Aorta (tissue), 5 donors: Measurements from ENCODE around the gene MTX1. TPM values are rescaled to one million over a fixed set of nuclear protein-coding genes. Genes with fewer than 3 reads are reported as not detected.

Experiments
- ATAC-seq: fragments of 200-7000 bp; cut with Tn5 transposase; one replicate; pipeline ENCODE4 v1.9.1; 2022; ENCODE audit warnings: moderate library complexity; ENCODE audit not compliant: low FRiP score
- DNase-seq, 2 donors: peaks; one replicate each; pipeline ENCODE4 v3.0.0-alpha.2; 2020
- H3K27ac ChIP-seq, 2 donors: one replicate each; pipeline ENCODE4 v1.5.1; 2013; ENCODE audit warnings: low read length in 2 of 2, mild to moderate bottlenecking in 2 of 2, moderate library complexity in 2 of 2, control low read depth in 1 of 2, inconsistent platforms in 1 of 2, low read depth in 1 of 2
- H3K27me3 ChIP-seq, 2 donors: one replicate each; pipeline ENCODE4 v1.6.1; 2013; ENCODE audit warnings: control low read depth in 1 of 2, low read length in 1 of 2, mild to moderate bottlenecking in 1 of 2, moderate library complexity in 1 of 2; ENCODE audit not compliant: insufficient read depth in 2 of 2, control insufficient read depth in 1 of 2
- H3K36me3 ChIP-seq, 2 donors: one replicate each; pipeline ENCODE4 v1.6.1; 2013; ENCODE audit warnings: control low read depth in 1 of 2, low read length in 1 of 2, mild to moderate bottlenecking in 1 of 2; ENCODE audit not compliant: insufficient read depth in 2 of 2, control insufficient read depth in 1 of 2
- H3K4me1 ChIP-seq, 2 donors: one replicate each; pipeline ENCODE4 v1.6.1; 2013; ENCODE audit warnings: low read length in 2 of 2, control low read depth in 1 of 2, mild to moderate bottlenecking in 1 of 2, moderate library complexity in 1 of 2; ENCODE audit not compliant: insufficient read depth in 2 of 2, control insufficient read depth in 1 of 2
- H3K4me3 ChIP-seq, 2 donors: one replicate each; pipeline ENCODE4 v1.5.1; 2013; ENCODE audit warnings: low read length in 2 of 2, control low read depth in 1 of 2, mild to moderate bottlenecking in 1 of 2
- H3K9me3 ChIP-seq: one replicate; pipeline ENCODE4 v1.6.1; 2013; ENCODE audit warnings: mild to moderate bottlenecking, low read length; ENCODE audit not compliant: control insufficient read depth
- WGBS, 2 donors: extraction: QIAGEN DNeasy Blood & Tissue Kit; methylation state at CpG; one replicate each; pipeline ENCODE4 v1.1.7; 2013; 5-methylcytosine and 5-hydroxymethylcytosine counted together
- intact Hi-C, 2 donors: fragments of 100-400 bp; cut with DNase I; formaldehyde crosslinking; loops; one replicate each; pipeline versions ENCODE4 v1.14.2 to v1.15.0; 2022
- polyA plus RNA-seq, 2 donors: library from polyadenylated mRNA; stranded (reverse); fragments of 200-250 nt; gene quantifications; one replicate each; pipeline ENCODE4 v1.2.3, GENCODE V29; 2013
- total RNA-seq, 2 donors: library from RNA; stranded (reverse); fragmentation: NEBNext Ultra II Directional; extraction: Animal tissue kit (Norgen Biotek cat#: 25700); gene quantifications; one replicate each; pipeline ENCODE4 v1.2.1, GENCODE V29; 2021
- donor health status: healthy with polysubstance abuse.
- donor health status: Bipolar disorder and iron deficiency.
- donor health status: DM: no; HTN: no; CAD: no.
- donor health status: DM: no; HTN: no; CAD: no.
- donor health status: DM: yes; HTN: yes; CAD: no.

The MTX1 gene
- total and polyA plus RNA-seq, 4 donors: 20.3 to 52.9 (median 23.8) TPM

GRCh38 chr1:155263067-155263466 lies 54.6 kb downstream of the MTX1 start:
- H3K36me3 ChIP-seq: peaks cover 2 to 10% of the 10 kb centered on the region in 2 donors
- 87 to 88% methylated on average over 11 of the region's 11 CpGs for WGBS, 2 donors
- no peak overlapping the region for H3K27ac ChIP-seq
- intact Hi-C loops: loop anchor here in 1 of 2 donors (5.0 kb wide), 1 partner anchor 59 kb away; the partner anchor contains the start of gene RUSC1
- ATAC-seq (no peak), DNase-seq (no peak)
- no peaks in the 10 kb centered on the region for H3K27me3 ChIP-seq
- H3K4me1 ChIP-seq: no peaks in the 10 kb centered on the region
- H3K9me3 ChIP-seq: no peaks in the 10 kb centered on the region
- no peak overlapping the region for H3K4me3 ChIP-seq

Other genes starting within 250 kb of the MTX1 start
- 10 to 100 TPM; 17.3 to 23.6 TPM for gene PYGO2, start 246.9 kb upstream of the MTX1 start, total RNA-seq
- 10 to 100 TPM; 11.6 to 16.6 TPM for gene PYGO2, start 246.9 kb upstream of the MTX1 start, polyA plus RNA-seq
- 100 to 1,000 TPM; 165 to 182 TPM for gene SHC1, start 237.9 kb upstream of the MTX1 start, total RNA-seq
- 100 to 1,000 TPM in 1 of 2 donors, 10 to 100 TPM in 1; 39.1 to 179 TPM for gene SHC1, start 237.9 kb upstream of the MTX1 start, polyA plus RNA-seq
- gene CKS1B, start 234.0 kb upstream of the MTX1 start, total RNA-seq: 10 to 100 TPM; 19.3 to 25.5 TPM
- gene CKS1B, start 234.0 kb upstream of the MTX1 start, polyA plus RNA-seq: 10 to 100 TPM; 38.9 to 58.9 TPM
- 10 to 100 TPM; 14.5 to 17.6 TPM for gene FLAD1, start 225.4 kb upstream of the MTX1 start, total RNA-seq
- 10 to 100 TPM; 23.8 to 24.2 TPM for gene FLAD1, start 225.4 kb upstream of the MTX1 start, polyA plus RNA-seq
- gene LENEP, start 215.1 kb upstream of the MTX1 start, total RNA-seq: not detected
- not detected for gene LENEP, start 215.1 kb upstream of the MTX1 start, polyA plus RNA-seq
- gene ZBTB7B, start 205.9 kb upstream of the MTX1 start, total RNA-seq: 10 to 100 TPM; 46.4 to 71.1 TPM
- gene ZBTB7B, start 205.9 kb upstream of the MTX1 start, polyA plus RNA-seq: 10 to 100 TPM; 23.3 to 32.8 TPM
- gene DCST2, start 174.9 kb upstream of the MTX1 start, total RNA-seq: 1 to 10 TPM in 1 of 2 donors, under 1 TPM in 1; 0.75 to 1.8 TPM
- gene DCST2, start 174.9 kb upstream of the MTX1 start, polyA plus RNA-seq: 1 to 10 TPM in 1 of 2 donors, under 1 TPM in 1; 0.25 to 5.6 TPM
- under 1 TPM in 1 of 2 donors, not detected in 1; 0.26 TPM for gene DCST1, start 174.9 kb upstream of the MTX1 start, total RNA-seq
- not detected for gene DCST1, start 174.9 kb upstream of the MTX1 start, polyA plus RNA-seq
- 100 to 1,000 TPM; 129 to 180 TPM for gene ADAM15, start 157.4 kb upstream of the MTX1 start, total RNA-seq
- 10 to 100 TPM; 17.3 to 89.3 TPM for gene ADAM15, start 157.4 kb upstream of the MTX1 start, polyA plus RNA-seq
- 1 to 10 TPM; 3.0 to 5.7 TPM for gene EFNA4, start 145.0 kb upstream of the MTX1 start, total RNA-seq
- gene EFNA4, start 145.0 kb upstream of the MTX1 start, polyA plus RNA-seq: 1 to 10 TPM; 3.9 to 4.0 TPM
- 1 to 10 TPM; 1.8 to 3.2 TPM for gene EFNA3, start 129.9 kb upstream of the MTX1 start, total RNA-seq
- under 1 TPM in 1 of 2 donors, not detected in 1; 0.41 TPM for gene EFNA3, start 129.9 kb upstream of the MTX1 start, polyA plus RNA-seq
- 10 to 100 TPM; 18.9 to 49.1 TPM for gene EFNA1, start 80.8 kb upstream of the MTX1 start, total RNA-seq
- 10 to 100 TPM in 1 of 2 donors, 1 to 10 TPM in 1; 7.1 to 12.1 TPM for gene EFNA1, start 80.8 kb upstream of the MTX1 start, polyA plus RNA-seq
- gene SLC50A1, start 72.8 kb upstream of the MTX1 start, total RNA-seq: 10 to 100 TPM; 19.8 to 26.8 TPM
- gene SLC50A1, start 72.8 kb upstream of the MTX1 start, polyA plus RNA-seq: 10 to 100 TPM; 22.7 to 28.2 TPM
- gene DPM3, start 68.2 kb upstream of the MTX1 start, total RNA-seq: 10 to 100 TPM; 42.4 to 52.4 TPM
- 100 to 1,000 TPM; 162 to 200 TPM for gene DPM3, start 68.2 kb upstream of the MTX1 start, polyA plus RNA-seq
- gene KRTCAP2, start 35.4 kb upstream of the MTX1 start, total RNA-seq: 100 to 1,000 TPM; 136 to 143 TPM
- 100 to 1,000 TPM; 179 to 255 TPM for gene KRTCAP2, start 35.4 kb upstream of the MTX1 start, polyA plus RNA-seq
- 1 to 10 TPM; 1.6 to 3.4 TPM for gene TRIM46, start 34.8 kb upstream of the MTX1 start, total RNA-seq
- 1 to 10 TPM in 1 of 2 donors, under 1 TPM in 1; 0.50 to 2.1 TPM for gene TRIM46, start 34.8 kb upstream of the MTX1 start, polyA plus RNA-seq
- gene THBS3, start 798 bp upstream of the MTX1 start, total RNA-seq: 10 to 100 TPM; 58.9 to 97.9 TPM
- 100 to 1,000 TPM in 1 of 2 donors, 10 to 100 TPM in 1; 21.7 to 195 TPM for gene THBS3, start 798 bp upstream of the MTX1 start, polyA plus RNA-seq
- gene ENTREP3, start 46.8 kb downstream of the MTX1 start, total RNA-seq: 10 to 100 TPM; 22.8 to 28.7 TPM
- 10 to 100 TPM in 1 of 2 donors, 1 to 10 TPM in 1; 6.0 to 25.4 TPM for gene ENTREP3, start 46.8 kb downstream of the MTX1 start, polyA plus RNA-seq
- gene SCAMP3, start 53.7 kb downstream of the MTX1 start, total RNA-seq: 10 to 100 TPM; 36.9 to 39.7 TPM
- gene SCAMP3, start 53.7 kb downstream of the MTX1 start, polyA plus RNA-seq: 10 to 100 TPM; 11.9 to 46.8 TPM
- gene CLK2, start 64.8 kb downstream of the MTX1 start, total RNA-seq: 10 to 100 TPM; 39.6 to 63.0 TPM
- gene CLK2, start 64.8 kb downstream of the MTX1 start, polyA plus RNA-seq: 10 to 100 TPM in 1 of 2 donors, 1 to 10 TPM in 1; 9.3 to 88.6 TPM
- 1 to 10 TPM; 1.8 to 5.7 TPM for gene HCN3, start 68.8 kb downstream of the MTX1 start, total RNA-seq
- gene HCN3, start 68.8 kb downstream of the MTX1 start, polyA plus RNA-seq: 1 to 10 TPM in 1 of 2 donors, under 1 TPM in 1; 0.13 to 3.1 TPM
- not detected for gene PKLR, start 92.7 kb downstream of the MTX1 start, total RNA-seq
- gene PKLR, start 92.7 kb downstream of the MTX1 start, polyA plus RNA-seq: 1 to 10 TPM in 1 of 2 donors, not detected in 1; 1.0 TPM
- gene FDPS, start 100.2 kb downstream of the MTX1 start, total RNA-seq: 100 to 1,000 TPM in 1 of 2 donors, 10 to 100 TPM in 1; 88.6 to 104 TPM
- gene FDPS, start 100.2 kb downstream of the MTX1 start, polyA plus RNA-seq: 100 to 1,000 TPM in 1 of 2 donors, 10 to 100 TPM in 1; 72.9 to 127 TPM
- gene RUSC1, start 112.2 kb downstream of the MTX1 start, total RNA-seq: 10 to 100 TPM; 41.2 to 50.8 TPM
- gene RUSC1, start 112.2 kb downstream of the MTX1 start, polyA plus RNA-seq: 100 to 1,000 TPM in 1 of 2 donors, 10 to 100 TPM in 1; 19.7 to 102 TPM